GM12878 (cell line): Measurements from ENCODE around the gene GBA3. TPM values are rescaled to one million over a fixed set of nuclear protein-coding genes. Genes with fewer than 3 reads are reported as not detected.

Experiments used
- ATAC-seq: fragments of 200-7000 bp; cut with Tn5 transposase; 3 replicates; pipeline ENCODE4 v1.9.1; 2020; ENCODE audit warnings: mild to moderate bottlenecking, moderate library complexity
- BruUV-seq: library from RNA; stranded (reverse); fragments of 400-500 nt; replicated peaks from 2 replicates; lab custom pipeline; 2021; lab: Mats Ljungman, UMichigan
- CTCF ChIA-PET: fragments of 300-600 bp; sonication (Branson Sonifier 250); formaldehyde crosslinking; extraction: SDS; loops from one replicate; lab custom pipeline; 2021; ENCODE audit warnings: inconsistent platforms; lab: Yijun Ruan, JAX
- POLR2A ChIA-PET: fragments of 350-600 bp; formaldehyde crosslinking; extraction: SDS; loops from one replicate; lab custom pipeline; 2021; ENCODE audit warnings: inconsistent platforms; lab: Charles Lee
- RAD21 ChIA-PET: fragments of 300-600 bp; sonication (Branson Sonifier 250); formaldehyde crosslinking; loops from one replicate; lab custom pipeline; 2023; ENCODE audit warnings: antibody characterized with exemption; ENCODE audit not compliant: unreplicated experiment; lab: Charles Lee
- SMC1A ChIA-PET: fragments of 300-600 bp; sonication (Branson Sonifier 250); formaldehyde crosslinking; loops from one replicate; lab custom pipeline; 2023; ENCODE audit not compliant: unreplicated experiment, uncharacterized antibody; lab: Charles Lee
- DNase-seq: peaks from one replicate; pipeline ENCODE4 v3.0.0-alpha.2; 2011; ENCODE audit warnings: low read depth, low spot score
- FAIRE-seq: peaks from 3 replicates; lab custom pipeline; 2011; peaks lifted over from hg19 to GRCh38; lab: Jason Lieb, UNC
- H2AFZ ChIP-seq: 2 replicates; pipeline ENCODE4 v1.6.0; 2011; ENCODE audit warnings: low read depth, low read length, control low read depth; ENCODE audit not compliant: control insufficient read depth
- H3K27ac ChIP-seq: 2 replicates; pipeline ENCODE4 v1.5.1; 2011; ENCODE audit warnings: control low read depth; ENCODE audit not compliant: control insufficient read depth, insufficient read depth
- H3K27me3 ChIP-seq, 2 experiments: replicated peaks in 1 of 2; 2 replicates each; pipeline versions ENCODE4 v1.6.0 to v1.6.1; 2011; ENCODE audit warnings: low read length in 1 of 2; ENCODE audit not compliant: control insufficient read depth in 2 of 2, insufficient read depth in 2 of 2
- H3K36me3 ChIP-seq, 2 experiments: 2 replicates each; pipeline ENCODE4 v1.5.1; 2011; ENCODE audit warnings: low read length in 1 of 2; ENCODE audit not compliant: control insufficient read depth in 2 of 2, insufficient read depth in 2 of 2
- H3K4me1 ChIP-seq: 2 replicates; pipeline ENCODE4 v1.6.1; 2011; ENCODE audit warnings: mild to moderate bottlenecking, low read length, moderate library complexity, mixed read lengths; ENCODE audit not compliant: control insufficient read depth, insufficient read depth
- H3K4me2 ChIP-seq: 2 replicates; pipeline ENCODE4 v1.6.0; 2011; ENCODE audit warnings: control low read depth; ENCODE audit not compliant: control insufficient read depth, insufficient read depth
- H3K4me3 ChIP-seq: fragments of 200-600 bp; sonication (generic); 2 replicates; pipeline ENCODE4 v1.5.1; 2016
- H3K79me2 ChIP-seq: 2 replicates; pipeline ENCODE4 v1.6.0; 2011; ENCODE audit warnings: low read length; ENCODE audit not compliant: control insufficient read depth, insufficient read depth
- H3K9ac ChIP-seq: 2 replicates; pipeline ENCODE4 v1.8.0; 2011; ENCODE audit warnings: low read length, control low read depth, mixed read lengths; ENCODE audit not compliant: control insufficient read depth, insufficient read depth
- H3K9me3 ChIP-seq: replicated peaks from 3 replicates; pipeline ENCODE4 v1.5.1; 2011; ENCODE audit warnings: mild to moderate bottlenecking, low read length; ENCODE audit not compliant: control insufficient read depth, insufficient read depth
- H4K20me1 ChIP-seq: 2 replicates; pipeline ENCODE4 v1.6.0; 2011; ENCODE audit not compliant: control insufficient read depth, insufficient read depth
- CBFB ChIP-seq: IDR thresholded peaks from 2 replicates; pipeline ENCODE4 v1.6.1; 2016; ENCODE audit warnings: antibody characterized with exemption, low read depth
- CBX3 ChIP-seq: fragments of 200-600 bp; sonication (generic); IDR thresholded peaks from 2 replicates; pipeline ENCODE4 v1.6.1; 2016; ENCODE audit warnings: low read depth, borderline replicate concordance
- FOXK2 ChIP-seq: fragments of 450-650 bp; IDR thresholded peaks from 2 replicates; pipeline ENCODE4 v1.6.1; 2017; ENCODE audit warnings: mild to moderate bottlenecking, moderate library complexity
- IKZF2 ChIP-seq, 2 experiments: fragments of 450-650 bp; IDR thresholded peaks; 2 replicates each; pipeline ENCODE4 v1.6.1; 2017; ENCODE audit warnings: mild to moderate bottlenecking in 2 of 2, moderate library complexity in 2 of 2
- MYB ChIP-seq: fragments of 150-350 bp; IDR thresholded peaks from 2 replicates; pipeline ENCODE4 v1.6.1; 2014; ENCODE audit warnings: mild to moderate bottlenecking, low read depth, low read length, borderline replicate concordance
- NR2C1 ChIP-seq: fragments of 450-650 bp; IDR thresholded peaks from 2 replicates; pipeline ENCODE4 v1.6.1; 2017; ENCODE audit warnings: antibody characterized with exemption, mild to moderate bottlenecking, moderate library complexity
- PAX8 ChIP-seq: fragments of 450-650 bp; IDR thresholded peaks from 2 replicates; pipeline ENCODE4 v1.6.1; 2017; ENCODE audit warnings: mild to moderate bottlenecking, moderate library complexity
- PML ChIP-seq: IDR thresholded peaks from 2 replicates; pipeline ENCODE4 v1.6.1; 2012; ENCODE audit warnings: low read length, inconsistent platforms
- PRDM15 ChIP-seq: fragments of 450-650 bp; formaldehyde crosslinking; IDR thresholded peaks from 2 replicates; pipeline ENCODE4 v1.4.0; 2020; ENCODE audit warnings: mild to moderate bottlenecking, moderate library complexity
- RFX5 ChIP-seq: IDR thresholded peaks from 2 replicates; pipeline ENCODE4 v1.6.1; 2011; ENCODE audit warnings: low read depth, low read length, improper control_type of control experiment
- STAT1 ChIP-seq: fragments of 450-650 bp; conservative IDR thresholded peaks from 2 replicates; pipeline ENCODE4 v1.6.1; 2014; ENCODE audit warnings: antibody characterized with exemption, mild to moderate bottlenecking
- ZNF207 ChIP-seq: fragments of 450-650 bp; IDR thresholded peaks from 2 replicates; pipeline ENCODE4 v1.6.1; 2014; ENCODE audit warnings: antibody characterized with exemption, mild to moderate bottlenecking, borderline replicate concordance
- ZNF217 ChIP-seq: fragments of 450-650 bp; IDR thresholded peaks from 2 replicates; pipeline ENCODE4 v1.6.1; 2017; ENCODE audit warnings: antibody characterized with exemption, mild to moderate bottlenecking
- WGBS: methylation state at CpG from one replicate; pipeline ENCODE4 v1.1.6; 2016; ENCODE audit warnings: low lambda C conversion rate; ENCODE audit not compliant: insufficient replicate concordance, insufficient coverage; ENCODE audit errors: missing lambda C conversion rate; 5-methylcytosine and 5-hydroxymethylcytosine counted together
- in situ Hi-C: fragments of 300-500 bp; cut with MboI; formaldehyde crosslinking; loops from 9 replicates; pipeline ENCODE4 v1.14.3; 2018; ENCODE audit warnings: mixed read lengths
- intact Hi-C: fragments of 100-400 bp; cut with micrococcal nuclease; formaldehyde crosslinking; loops from one replicate; pipeline ENCODE4 v1.14.2; 2022; ENCODE audit not compliant: unreplicated experiment
- polyA plus RNA-seq, 11 experiments: library from polyadenylated mRNA; depleted of rRNA in 4 of 11; unstranded in 6 of 11; stranded (reverse) in 5 of 11; fragments of >200 nt; fragmentation: Nextera tagmentation in 4 of 11; fragmentation: Illumina TruSeq in 1 of 11; extraction: Ambion mirVana in 4 of 11; extraction: Trizol in 1 of 11; gene quantifications; 1 replicate in 1 of 11; 2 replicates in 10 of 11; pipeline versions ENCODE4 v1.2.1 to v1.2.3, GENCODE V29; 2011 to 2016; ENCODE audit warnings: inconsistent platforms in 2 of 11, missing spikeins in 2 of 11, low read depth in 1 of 11
- total RNA-seq, 4 experiments: library from RNA; depleted of rRNA in 3 of 4; stranded (reverse); fragments of >200 nt in 3 of 4; fragmentation: Illumina TruSeq in 1 of 4; extraction: Trizol in 1 of 4; gene quantifications; 2 replicates each; pipeline versions ENCODE4 v1.2.1 to v1.2.3, GENCODE V29; 2013 to 2021

GBA3 gene
- total and polyA plus RNA-seq, 10 of the 15 experiments (the other 5 are each of a cell fraction or from before 2014, with no cell fraction given): 0.10 to 7.2 (median 0.27) TPM

GRCh38 chr4:22695917-22696316, 3.2 kb downstream of the GBA3 start:
- no peak for FAIRE-seq
- TF ChIP-seq MYB (no peak), IKZF2 (IDR thresholded peaks at IDR 0.05) (no peak), FOXK2 (no peak), PML (no peak), STAT1 (no peak), NR2C1 (no peak), RFX5 (no peak), PAX8 (no peak), PRDM15 (CRISPR knock-in tag) (no peak), CBX3 (no peak), ZNF217 (no peak), ZNF207 (no peak), CBFB (no peak)
- no peak overlapping the region for H3K9ac ChIP-seq

More at GRCh38 chr4:22695917-22696316, 3.2 kb downstream of the GBA3 start:
- no TSS peak for BruUV-seq
- Histone ChIP-seq H3K36me3 (no peaks in the 10 kb centered on the region), H3K27me3 (no peaks in the 10 kb centered on the region), H3K4me2 (no peak overlapping the region), H3K4me3 (no peak overlapping the region), H2AFZ (no peak overlapping the region), H3K27ac (no peak overlapping the region), H3K79me2 (no peaks in the 10 kb centered on the region), H4K20me1 (no peaks in the 10 kb centered on the region), H3K4me1 (no peaks in the 10 kb centered on the region), H3K9me3 (no peaks in the 10 kb centered on the region)
- ChIA-PET RAD21 (interaction anchor here (1.5 kb wide), 1 partner anchor 46 kb away, joined by 4 read pairs; no protein-coding TSS in a partner anchor), CTCF (no interaction called here), POLR2A (no interaction called here), SMC1A (interaction anchor here (1.4 to 1.5 kb wide), 2 partner anchors 8 to 41 kb away, joined by 3 to 5 read pairs; no protein-coding TSS in a partner anchor)
- WGBS: 0% methylated on average over 3 of the region's 3 CpGs
- in situ Hi-C loops (no loop called here), intact Hi-C loops (no loop called here)
- ATAC-seq (no peak), DNase-seq (no peak)
